Effector memory CD8-positive, alpha-beta T cell (primary cell): ENCODE results near the gene PLPPR2.

Source experiments
- ATAC-seq: fragments of 150-1000 bp; cut with Tn5 transposase; replicated peaks from 2 replicates; pipeline ENCODE4 v1.10.0; 2021; ENCODE audit warnings: mild to moderate bottlenecking, moderate library complexity
- DNase-seq, 3 experiments: peaks; one replicate each; pipeline ENCODE4 v3.0.0; 2021
- H3K27ac Mint-ChIP-seq, 2 donors: one replicate each; pipeline ENCODE4 v1.8.0; 2022; ENCODE audit warnings: mild to moderate bottlenecking in 2 of 2, mixed read lengths in 2 of 2, moderate library complexity in 2 of 2
- H3K27me3 Mint-ChIP-seq, 2 donors: one replicate each; pipeline ENCODE4 v1.8.0; 2022; ENCODE audit warnings: mixed read lengths in 2 of 2
- H3K36me3 Mint-ChIP-seq: one replicate; pipeline ENCODE4 v1.8.0; 2022; ENCODE audit warnings: mild to moderate bottlenecking, moderate library complexity, mixed read lengths; ENCODE audit not compliant: insufficient read depth
- H3K4me1 Mint-ChIP-seq, 2 donors: one replicate each; pipeline ENCODE4 v1.8.0; 2022; ENCODE audit warnings: low read depth in 2 of 2, mixed read lengths in 2 of 2
- H3K4me3 Mint-ChIP-seq, 2 donors: one replicate each; pipeline ENCODE4 v1.8.0; 2022; ENCODE audit warnings: mild to moderate bottlenecking in 2 of 2, mixed read lengths in 2 of 2, moderate library complexity in 2 of 2
- H3K9me3 Mint-ChIP-seq, 2 donors: one replicate each; pipeline ENCODE4 v1.8.0; 2022; ENCODE audit warnings: mixed read lengths in 2 of 2

PLPPR2 gene

DNA sequence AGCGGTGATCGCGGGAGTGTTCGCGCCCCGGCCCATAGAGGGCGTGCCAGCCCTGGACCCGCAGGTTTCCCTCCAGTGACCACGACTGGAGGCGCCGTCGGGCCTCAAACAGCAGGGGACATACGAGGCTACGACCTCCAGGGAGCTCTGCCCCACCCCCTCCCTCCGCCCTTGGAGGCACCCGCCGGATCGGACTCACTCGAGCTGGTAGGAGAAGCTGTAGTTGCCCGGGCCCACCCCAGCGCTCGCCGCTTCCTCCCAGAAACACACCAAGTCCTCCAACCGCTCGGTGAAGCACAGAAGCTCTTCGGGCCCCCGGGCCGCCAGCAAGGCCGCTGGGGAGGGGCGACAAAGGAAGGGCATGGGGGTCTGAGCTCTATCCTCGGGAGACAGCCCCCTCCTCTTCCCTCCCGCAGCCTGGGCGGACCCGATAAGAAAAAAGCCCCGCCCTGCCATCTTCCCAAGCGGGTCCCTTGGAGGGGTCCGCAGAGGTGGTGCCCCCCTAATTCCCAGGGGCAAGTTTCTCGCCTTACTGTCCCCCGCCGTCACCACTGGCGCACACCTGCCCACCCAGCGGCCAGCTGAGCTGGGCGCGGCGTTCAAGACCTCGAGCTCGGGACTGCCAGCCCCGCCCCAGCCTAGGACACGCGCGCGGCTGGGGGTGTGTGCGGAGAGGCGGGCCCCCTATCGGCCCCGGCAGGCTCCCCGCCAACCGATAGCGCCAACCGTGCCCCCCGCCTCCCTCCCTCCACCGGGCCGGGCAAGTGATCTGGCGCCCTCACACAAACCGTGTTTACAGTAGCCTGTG lies 27.9 kb downstream of the PLPPR2 start:
- Mint-ChIP-seq H3K27ac (peak overlapping the region; percentile 60 to 77), H3K4me1 (peaks cover 19 to 26% of the 10 kb centered on the region in 2 donors), H3K27me3 (peaks cover 7 to 32% of the 10 kb centered on the region in 2 donors), H3K4me3 (peak overlapping the region; percentile 68 to 87), H3K36me3 (peaks cover 16% of the 10 kb centered on the region), H3K9me3 (no peaks in the 10 kb centered on the region)
- DNase-seq = peak; percentile 26 to 40 (median 33)
- no peak for ATAC-seq

DNA sequence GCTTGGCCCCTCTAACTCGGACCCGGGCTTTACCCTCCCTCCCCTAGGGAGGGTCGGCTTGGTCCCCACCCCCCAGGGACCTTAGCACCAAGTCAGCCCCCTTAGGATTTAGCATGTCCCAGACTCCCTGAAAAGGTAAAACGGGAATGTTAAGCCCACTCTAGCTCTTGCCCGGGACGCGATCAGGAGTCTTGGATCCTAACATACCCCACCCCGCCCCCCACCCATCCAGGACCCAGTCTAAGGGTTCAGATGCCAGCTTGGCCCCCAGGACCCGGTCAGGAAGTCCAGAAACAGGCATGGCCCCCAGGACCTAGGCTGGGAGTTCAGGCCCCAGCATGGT lies 28.4 kb downstream of the PLPPR2 start:
- peak overlapping the region; percentile 68 to 87 for H3K4me3 Mint-ChIP-seq
- H3K4me1 Mint-ChIP-seq = peaks cover 19 to 26% of the 10 kb centered on the region in 2 donors
- H3K27ac Mint-ChIP-seq = no peak overlapping the region
- H3K9me3 Mint-ChIP-seq = no peaks in the 10 kb centered on the region
- no peak for ATAC-seq
- no peak for DNase-seq
- H3K27me3 Mint-ChIP-seq = peaks cover 7 to 32% of the 10 kb centered on the region in 2 donors
- H3K36me3 Mint-ChIP-seq = peaks cover 16% of the 10 kb centered on the region

DNA sequence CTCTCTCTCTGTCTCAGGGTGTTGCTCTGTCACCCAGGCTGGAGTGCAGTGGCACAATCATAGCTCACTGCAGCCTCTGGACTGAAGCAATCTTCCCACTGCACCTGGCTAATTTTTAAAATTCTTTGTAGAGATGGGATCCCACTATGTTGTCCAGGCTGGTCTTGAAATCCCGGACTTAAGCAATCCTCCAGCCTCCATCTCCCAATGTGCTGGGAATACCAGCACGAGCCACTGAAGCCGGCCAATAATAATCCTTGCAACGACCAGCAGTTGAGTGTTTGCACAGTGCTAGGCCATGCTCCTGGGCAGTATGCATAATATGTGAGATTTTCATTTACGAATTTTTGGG lies 29.5 kb downstream of the PLPPR2 start:
- DNase-seq = no peak
- Mint-ChIP-seq H3K4me1 (peaks cover 19 to 26% of the 10 kb centered on the region in 2 donors), H3K36me3 (peaks cover 16% of the 10 kb centered on the region), H3K9me3 (no peaks in the 10 kb centered on the region), H3K27ac (no peak overlapping the region), H3K27me3 (peaks cover 7 to 32% of the 10 kb centered on the region in 2 donors), H3K4me3 (peak overlapping the region in 1 of 2 donors; percentile 30)
- no peak for ATAC-seq

DNA sequence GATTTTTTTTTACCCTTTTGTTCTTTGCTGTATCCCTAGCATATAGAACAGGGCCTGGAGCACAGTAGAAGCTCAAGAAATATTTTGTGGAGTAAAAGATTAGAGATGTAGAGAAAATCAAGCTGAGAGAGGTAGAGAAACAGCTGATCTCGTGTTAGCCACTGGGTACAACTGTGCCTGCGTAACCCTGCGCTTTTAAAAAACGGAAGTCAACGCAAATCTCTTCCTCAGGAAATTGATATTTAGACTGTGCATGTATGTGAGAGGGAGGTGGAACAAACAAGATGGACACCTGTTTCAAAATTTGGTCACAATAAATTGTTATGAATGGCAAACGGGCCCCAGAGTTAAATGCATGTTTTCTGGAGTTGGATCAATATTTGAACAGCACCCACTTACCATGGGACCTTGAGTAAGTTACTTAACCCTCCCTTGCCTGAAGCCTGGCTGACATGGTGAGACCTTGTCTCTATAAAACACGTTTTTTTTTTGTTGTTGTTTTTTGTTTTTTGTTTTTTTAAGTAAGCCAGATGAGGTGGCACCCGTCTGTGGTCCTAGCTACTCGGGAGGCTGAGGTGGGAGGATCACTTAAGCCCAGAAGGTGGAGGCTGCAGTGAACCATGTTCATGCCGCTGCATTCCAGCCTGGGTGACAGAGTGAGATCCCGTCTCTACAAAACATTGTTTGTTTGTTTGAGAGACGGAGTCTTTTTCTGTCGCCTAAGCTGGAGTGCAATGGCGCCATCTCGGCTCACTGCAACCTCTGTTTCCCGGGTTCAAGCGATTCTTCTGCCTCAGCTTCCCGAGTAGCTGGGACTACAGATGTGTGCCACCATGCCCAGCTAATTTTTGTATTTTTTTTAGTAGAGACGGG lies 32.2 kb downstream of the PLPPR2 start:
- ATAC-seq = no peak
- H3K27me3 Mint-ChIP-seq = peaks cover 7 to 22% of the 10 kb centered on the region in 2 donors
- no peak overlapping the region for H3K4me3 Mint-ChIP-seq
- peaks cover 4% of the 10 kb centered on the region for H3K36me3 Mint-ChIP-seq
- H3K9me3 Mint-ChIP-seq = no peaks in the 10 kb centered on the region
- no peak overlapping the region for H3K27ac Mint-ChIP-seq
- no peak for DNase-seq
- H3K4me1 Mint-ChIP-seq = peaks cover 5 to 7% of the 10 kb centered on the region in 2 donors

DNA sequence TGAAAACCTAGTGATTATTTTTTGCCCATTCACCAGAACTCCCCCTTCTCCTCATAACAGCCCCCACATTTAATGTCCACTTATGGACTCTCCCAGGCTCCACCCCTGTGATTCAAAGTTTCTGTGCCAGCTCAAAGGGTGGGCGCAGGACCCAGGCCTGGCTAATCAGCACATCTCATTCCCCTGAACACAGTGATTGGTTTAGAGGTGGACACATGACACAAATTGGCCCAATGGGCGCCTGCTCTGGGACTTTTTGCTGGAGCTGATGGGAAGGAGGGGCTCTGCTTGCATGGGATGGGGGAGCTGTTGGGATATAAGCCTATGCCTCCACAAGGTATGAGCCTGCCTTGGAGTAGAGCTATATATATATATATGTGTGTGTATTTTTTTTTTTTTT lies 35.1 kb downstream of the PLPPR2 start:
- H3K27me3 Mint-ChIP-seq = peaks cover 11 to 21% of the 10 kb centered on the region in 2 donors
- no peak for ATAC-seq

DNA sequence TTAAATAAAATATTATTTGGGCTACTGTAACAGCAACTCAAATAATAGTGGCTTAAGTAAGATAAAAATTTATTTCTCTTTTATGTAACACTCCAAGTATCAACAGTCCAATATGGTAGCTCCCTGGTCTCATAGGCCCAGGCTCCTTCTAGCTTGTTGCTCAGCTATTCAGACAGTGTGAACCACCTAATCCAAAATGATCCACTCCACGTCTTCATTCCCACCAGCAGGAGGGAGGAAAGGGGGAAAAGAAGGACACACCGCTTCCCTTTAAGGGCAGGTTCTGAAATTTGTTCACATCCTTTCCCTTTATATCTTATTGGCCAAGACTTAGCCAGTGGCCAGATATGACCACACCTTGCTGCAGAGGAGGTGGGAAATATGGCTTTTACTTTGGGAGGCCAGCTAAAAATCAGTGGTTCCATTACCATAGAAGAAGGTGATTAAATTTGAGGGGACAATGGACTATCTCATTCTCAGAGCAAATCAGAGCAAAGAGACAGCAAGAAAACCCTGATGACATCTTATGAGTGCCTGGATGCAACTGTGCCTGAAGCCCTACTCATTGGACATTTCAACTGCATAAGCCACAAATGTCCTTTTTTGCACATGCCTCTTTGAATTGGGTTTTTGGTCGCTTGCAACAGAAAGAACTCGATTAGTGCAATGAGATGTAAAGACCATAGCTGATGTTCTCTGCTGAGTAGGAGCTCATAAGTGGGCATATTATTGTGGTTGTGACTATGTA lies 35.9 kb downstream of the PLPPR2 start:
- H3K36me3 Mint-ChIP-seq = no peaks in the 10 kb centered on the region
- ATAC-seq (no peak), DNase-seq (no peak)
- no peak overlapping the region for H3K4me3 Mint-ChIP-seq
- H3K9me3 Mint-ChIP-seq = no peaks in the 10 kb centered on the region
- peaks cover 0 to 5% of the 10 kb centered on the region in 2 donors for H3K4me1 Mint-ChIP-seq
- H3K27ac Mint-ChIP-seq = no peak overlapping the region
- H3K27me3 Mint-ChIP-seq = peaks cover 14 to 26% of the 10 kb centered on the region in 2 donors

More for the DNA sequence above, 35.1 kb downstream of the PLPPR2 start:
- H3K4me3 Mint-ChIP-seq = no peak overlapping the region
- no peak for DNase-seq
- no peak overlapping the region for H3K27ac Mint-ChIP-seq
- no peaks in the 10 kb centered on the region for H3K9me3 Mint-ChIP-seq
- no peaks in the 10 kb centered on the region for H3K36me3 Mint-ChIP-seq
- peaks cover 0 to 5% of the 10 kb centered on the region in 2 donors for H3K4me1 Mint-ChIP-seq

DNA sequence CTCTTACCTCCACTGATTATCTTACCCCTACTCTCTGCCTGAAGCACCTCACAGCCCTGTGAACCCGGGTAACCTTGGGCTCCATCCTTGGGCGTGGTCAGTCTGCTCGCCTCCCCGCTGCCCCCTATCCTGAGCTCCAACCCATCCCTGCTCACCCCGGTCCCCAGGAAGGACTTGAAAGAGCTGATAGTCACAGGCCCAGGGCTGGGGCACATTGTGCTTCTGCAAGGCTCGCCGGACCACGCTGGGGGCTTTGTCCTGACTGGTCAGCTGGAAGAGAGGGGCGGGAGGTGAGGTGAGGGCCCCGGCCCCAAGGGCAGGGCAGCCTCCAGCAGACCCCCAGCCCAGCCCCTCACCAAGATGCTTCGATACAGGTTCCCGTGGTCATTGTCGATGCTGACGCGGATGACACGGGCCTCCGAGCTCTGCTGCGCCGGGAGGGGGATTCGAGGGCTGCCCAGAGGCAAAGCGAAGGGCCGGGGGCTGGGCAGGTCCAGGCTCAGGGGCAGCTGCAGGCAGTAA lies 41.9 kb downstream of the PLPPR2 start:
- no peaks in the 10 kb centered on the region for H3K9me3 Mint-ChIP-seq
- no peak for ATAC-seq
- no peak overlapping the region for H3K4me3 Mint-ChIP-seq
- peaks cover 0 to 3% of the 10 kb centered on the region in 2 donors for H3K4me1 Mint-ChIP-seq
- H3K27me3 Mint-ChIP-seq = peaks cover 20 to 36% of the 10 kb centered on the region in 2 donors
- no peak for DNase-seq
- no peaks in the 10 kb centered on the region for H3K36me3 Mint-ChIP-seq
- no peak overlapping the region for H3K27ac Mint-ChIP-seq

DNA sequence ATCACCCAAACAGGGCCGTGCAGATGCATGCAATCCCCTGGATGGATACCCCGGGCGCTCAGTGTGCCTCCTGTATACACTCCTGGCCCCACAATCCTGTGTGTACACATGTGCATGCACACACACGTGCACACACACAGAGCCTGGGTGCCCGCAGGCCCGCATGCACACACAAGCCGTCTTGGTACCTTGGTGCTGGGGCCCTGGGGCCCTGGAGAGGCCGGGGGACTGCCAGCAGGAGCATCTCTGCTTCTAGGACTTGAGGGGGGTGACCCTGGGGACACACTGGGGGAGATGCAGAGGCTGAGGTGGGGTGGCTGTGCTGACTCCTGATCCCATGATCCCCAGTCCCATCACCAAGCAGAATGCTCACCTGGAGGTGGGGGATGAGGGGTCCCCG lies 44.4 kb downstream of the PLPPR2 start:
- Mint-ChIP-seq H3K27ac (no peak overlapping the region), H3K36me3 (no peaks in the 10 kb centered on the region), H3K9me3 (no peaks in the 10 kb centered on the region)

DNA sequence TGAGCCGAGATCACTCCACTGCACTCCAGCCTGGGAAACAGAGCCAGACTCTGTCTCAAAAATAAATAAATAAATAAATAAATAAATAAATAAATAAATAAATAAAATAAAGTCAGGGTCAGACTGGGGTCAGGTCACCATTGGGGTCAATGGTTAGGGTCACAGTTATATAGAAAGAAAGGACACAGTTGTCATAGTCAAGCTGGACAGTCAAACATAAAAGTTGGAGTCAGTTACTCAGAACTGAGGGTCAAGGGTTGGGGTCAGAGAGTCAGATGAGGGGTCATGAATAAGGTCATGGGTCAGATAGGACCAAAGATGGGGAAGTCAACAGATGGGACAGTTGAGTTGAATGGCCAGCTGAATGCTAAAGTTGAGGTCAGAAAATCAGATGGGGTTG lies 45.6 kb downstream of the PLPPR2 start:
- Mint-ChIP-seq H3K4me3 (no peak overlapping the region), H3K4me1 (no peaks in the 10 kb centered on the region), H3K27ac (no peak overlapping the region), H3K9me3 (no peaks in the 10 kb centered on the region), H3K27me3 (peaks cover 6 to 11% of the 10 kb centered on the region in 2 donors), H3K36me3 (no peaks in the 10 kb centered on the region)
- DNase-seq (no peak), ATAC-seq (no peak)

More for the DNA sequence above, 44.4 kb downstream of the PLPPR2 start:
- peaks cover 0 to 3% of the 10 kb centered on the region in 2 donors for H3K4me1 Mint-ChIP-seq
- peaks cover 16 to 22% of the 10 kb centered on the region in 2 donors for H3K27me3 Mint-ChIP-seq
- ATAC-seq (no peak), DNase-seq (no peak)
- H3K4me3 Mint-ChIP-seq = no peak overlapping the region

DNA sequence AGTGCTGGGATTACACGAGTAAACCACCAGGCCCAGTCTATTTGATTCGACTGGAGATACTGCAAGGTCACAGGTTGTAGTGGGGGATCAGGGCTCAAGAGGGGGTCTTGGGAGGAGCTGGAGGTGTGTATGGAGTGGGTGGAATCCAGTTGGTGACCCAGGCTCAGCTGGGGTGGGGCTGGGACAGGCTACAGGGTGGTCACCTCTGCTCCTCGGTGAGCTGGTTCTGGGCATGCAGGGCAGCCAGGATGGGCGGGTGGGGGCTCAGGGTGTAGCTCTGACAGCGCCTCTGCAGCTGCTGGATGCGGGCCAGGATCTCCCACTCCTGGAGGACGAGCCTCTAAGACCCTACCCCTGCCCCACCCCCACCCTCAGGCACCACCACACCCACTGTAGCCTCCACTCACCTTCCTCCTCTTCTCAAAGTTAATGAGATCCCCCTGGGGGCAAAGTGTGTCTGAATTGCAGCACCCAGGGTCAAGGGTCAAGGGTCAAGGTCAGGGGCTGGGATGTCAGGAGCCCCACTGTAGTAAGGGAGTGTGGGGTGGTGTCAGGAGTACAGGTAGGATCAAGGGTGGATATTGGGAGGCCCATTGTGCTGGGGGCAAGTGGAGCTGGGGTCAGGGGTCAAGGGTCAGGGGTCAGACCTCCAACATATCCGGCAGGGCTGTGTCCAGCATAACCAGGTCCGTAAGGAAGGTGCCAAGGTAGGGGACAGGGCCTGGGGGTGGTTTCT lies 46.7 kb downstream of the PLPPR2 start:
- no peak for ATAC-seq
- no peaks in the 10 kb centered on the region for H3K4me1 Mint-ChIP-seq
- no peak for DNase-seq
- no peaks in the 10 kb centered on the region for H3K36me3 Mint-ChIP-seq
- peaks cover 6 to 23% of the 10 kb centered on the region in 2 donors for H3K27me3 Mint-ChIP-seq
- no peak overlapping the region for H3K27ac Mint-ChIP-seq
- no peaks in the 10 kb centered on the region for H3K9me3 Mint-ChIP-seq
- H3K4me3 Mint-ChIP-seq = no peak overlapping the region

DNA sequence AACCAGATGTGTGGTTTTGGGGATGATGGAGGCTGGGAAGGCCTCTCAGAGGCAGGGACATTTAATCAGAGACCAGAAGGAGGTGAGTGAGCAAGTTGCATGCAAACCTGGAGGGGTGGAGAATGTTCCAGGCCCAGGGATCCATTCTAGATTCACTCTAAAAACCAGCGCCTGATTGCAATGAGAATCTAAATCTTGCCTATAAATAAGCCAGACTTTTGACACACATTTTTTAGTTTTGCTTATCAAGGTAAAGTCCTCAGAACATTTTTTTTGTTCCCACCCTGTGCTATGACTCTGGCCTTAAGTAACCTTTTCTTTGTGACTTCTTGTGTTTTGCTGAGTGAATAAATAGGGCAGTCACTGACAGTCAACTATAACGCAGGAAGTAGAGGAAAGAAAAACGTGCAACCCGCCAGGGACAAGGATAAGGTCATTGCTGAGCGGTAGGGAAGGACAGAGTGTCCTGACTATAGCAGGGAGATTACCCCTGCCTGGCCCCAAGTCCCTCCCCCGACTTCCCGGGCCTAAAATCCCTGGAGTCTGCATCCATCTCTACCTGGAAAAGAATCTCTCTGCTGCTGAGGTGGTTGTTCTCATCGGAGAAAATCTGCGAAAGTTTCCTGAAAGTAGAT lies 49.5 kb downstream of the PLPPR2 start:
- Mint-ChIP-seq H3K9me3 (no peaks in the 10 kb centered on the region), H3K4me1 (no peaks in the 10 kb centered on the region), H3K27me3 (peaks cover 6 to 31% of the 10 kb centered on the region in 2 donors), H3K36me3 (no peaks in the 10 kb centered on the region), H3K4me3 (no peak overlapping the region), H3K27ac (no peak overlapping the region)
- DNase-seq (no peak), ATAC-seq (no peak)

DNA sequence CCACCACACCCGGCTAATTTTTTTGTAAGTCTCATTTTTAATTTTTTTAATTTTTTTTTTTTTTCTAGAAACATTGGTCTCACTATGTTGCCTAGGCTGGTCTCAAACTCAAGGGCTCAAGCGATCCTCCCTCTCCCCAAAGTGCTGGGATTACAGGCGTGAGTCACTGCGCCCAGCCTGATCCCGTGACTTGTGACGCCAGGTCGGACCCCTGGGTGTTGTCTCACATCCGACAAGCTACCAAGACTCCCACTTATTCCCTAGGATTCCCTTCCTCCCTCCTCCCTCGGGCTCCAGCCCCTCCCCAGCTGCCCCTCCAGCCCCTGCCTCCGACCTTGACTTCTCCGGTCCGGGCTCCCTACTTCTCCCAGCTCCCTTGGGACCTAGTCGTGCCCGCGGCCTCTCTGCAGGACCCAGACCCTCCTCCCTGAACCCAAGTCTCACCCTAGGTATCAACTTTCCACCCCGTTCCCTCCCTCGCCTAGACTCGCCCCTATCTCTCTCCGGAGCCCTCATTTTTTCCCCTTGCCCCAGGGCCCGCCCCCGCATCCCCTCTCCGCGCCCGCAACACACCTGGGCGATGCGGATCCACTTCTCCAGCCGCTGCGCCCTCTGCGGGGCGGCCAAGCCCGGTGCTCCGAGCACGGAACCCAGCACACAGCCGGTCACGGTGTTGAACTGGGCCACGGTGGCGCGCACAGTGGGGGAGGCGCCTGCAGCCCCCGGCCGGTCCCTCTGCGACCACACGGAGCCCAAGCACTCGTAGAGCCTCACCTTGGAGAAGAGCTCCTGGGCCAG lies 50.8 kb downstream of the PLPPR2 start:
- H3K27ac Mint-ChIP-seq = no peak overlapping the region
- DNase-seq (no peak), ATAC-seq (peak; percentile 50)
- H3K27me3 Mint-ChIP-seq = peaks cover 6 to 26% of the 10 kb centered on the region in 2 donors
- H3K4me1 Mint-ChIP-seq = no peaks in the 10 kb centered on the region
- H3K36me3 Mint-ChIP-seq = no peaks in the 10 kb centered on the region
- H3K4me3 Mint-ChIP-seq = no peak overlapping the region
- no peaks in the 10 kb centered on the region for H3K9me3 Mint-ChIP-seq
